ENCODE data around the gene DOCK2. TPM values are rescaled to one million over a fixed set of nuclear protein-coding genes. Genes with fewer than 3 reads are reported as not detected.
"Not testable (repeated sequence)": the region's sequence is repeated elsewhere in the genome, so short reads cannot be mapped to it uniquely, and the experiment has no call there.

The DOCK2 gene
- total RNA-seq, 1 donor from 2014 or later = 11.5 TPM

DNA sequence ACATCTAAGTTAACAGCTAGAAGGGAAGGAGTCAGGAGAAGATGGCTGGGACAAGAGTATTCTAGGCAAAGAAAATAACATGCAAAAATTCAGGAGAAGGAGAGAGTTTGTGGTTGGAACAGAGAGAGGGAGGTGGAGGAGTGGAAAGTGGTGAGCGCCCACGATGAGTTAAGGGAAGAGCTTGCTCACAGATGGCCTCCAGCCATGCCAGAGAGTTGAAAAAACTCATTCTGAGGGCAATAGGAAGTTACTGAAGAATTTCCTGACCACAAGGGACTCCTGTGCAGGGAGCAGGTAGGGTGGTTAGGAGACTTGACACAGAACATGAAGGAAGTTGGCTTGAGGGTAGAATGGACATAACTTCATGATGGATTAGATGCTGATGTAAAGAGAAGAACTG, 159.7 kb downstream of the DOCK2 start:
- DNase-seq = no peak

- no peak for DNase-seq
Observed at GRCh38 chr5:169797577-169797976, 160.5 kb downstream of the DOCK2 start.

GRCh38 chr5:169798438-169798837, 161.4 kb downstream of the DOCK2 start:
- DNase-seq = no peak

GRCh38 chr5:169798906-169799660, 162.0 kb downstream of the DOCK2 start:
- no peak for DNase-seq

DNA sequence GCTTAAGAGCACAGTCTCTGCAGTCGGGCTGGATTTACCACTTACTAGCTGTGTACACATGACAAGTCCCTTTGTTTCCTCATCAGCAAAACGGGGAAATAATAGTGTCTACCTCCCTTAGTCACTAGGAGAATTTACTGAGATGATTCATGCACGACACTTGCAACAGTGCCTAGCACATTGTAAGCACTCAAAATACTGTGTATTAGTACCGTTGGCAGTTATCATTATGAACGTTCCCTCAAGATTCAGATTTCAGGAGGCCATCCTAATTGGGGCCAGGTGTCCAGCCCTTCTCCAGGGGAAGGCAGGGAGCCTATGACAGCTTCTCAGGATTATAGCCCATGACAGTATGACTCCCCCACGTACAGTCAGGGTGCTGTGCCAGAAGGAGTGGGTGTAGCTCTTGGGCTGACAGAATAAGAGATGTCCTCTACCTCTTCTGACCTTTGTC, 164.3 kb downstream of the DOCK2 start:
- no peak for DNase-seq

GRCh38 chr5:169801781-169802180, 164.7 kb downstream of the DOCK2 start:
- no peak for DNase-seq

GRCh38 chr5:169803077-169803981, 166.3 kb downstream of the DOCK2 start:
- DNase-seq = no peak

- no peak for DNase-seq
Observed at GRCh38 chr5:169804861-169805260, 167.8 kb downstream of the DOCK2 start.

- no peak for DNase-seq
Observed at GRCh38 chr5:169805527-169805934, 168.5 kb downstream of the DOCK2 start.

DNA sequence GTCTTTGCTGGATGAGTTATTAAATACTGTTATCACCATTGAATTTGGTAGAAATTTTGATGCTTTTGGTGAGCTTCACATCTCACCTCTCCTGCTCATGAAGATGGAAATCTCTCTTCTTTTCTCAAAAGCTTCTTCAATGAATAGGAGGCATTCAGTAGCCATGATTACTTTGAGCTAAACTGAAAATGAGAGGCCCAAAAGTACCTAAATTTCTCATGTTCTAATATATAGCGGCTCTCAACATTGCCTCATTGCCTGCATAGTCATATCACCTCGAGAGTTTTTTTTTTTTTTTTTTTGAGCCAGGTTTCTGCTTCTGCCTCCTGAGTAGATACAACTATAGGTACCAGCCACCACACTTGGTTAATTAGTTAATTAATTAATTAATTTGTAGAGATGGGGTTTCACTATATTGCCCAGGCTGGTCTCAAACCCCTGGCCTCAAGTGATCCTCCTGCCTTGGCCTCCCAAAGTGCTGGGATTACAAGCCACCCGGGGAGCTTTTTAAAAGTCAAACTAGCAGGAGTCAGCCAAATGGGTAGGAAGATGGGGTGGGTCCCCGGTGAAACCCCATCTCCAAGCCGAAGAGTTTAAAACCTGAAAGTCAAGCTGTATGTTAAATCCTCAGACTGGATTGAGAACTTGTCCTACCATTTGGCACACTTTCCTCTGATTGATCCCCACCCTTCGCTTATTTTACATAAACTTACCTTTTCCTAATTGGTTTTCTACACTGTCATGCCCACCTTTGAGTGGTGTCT, 169.0 kb downstream of the DOCK2 start:
- DNase-seq = no peak

DNA sequence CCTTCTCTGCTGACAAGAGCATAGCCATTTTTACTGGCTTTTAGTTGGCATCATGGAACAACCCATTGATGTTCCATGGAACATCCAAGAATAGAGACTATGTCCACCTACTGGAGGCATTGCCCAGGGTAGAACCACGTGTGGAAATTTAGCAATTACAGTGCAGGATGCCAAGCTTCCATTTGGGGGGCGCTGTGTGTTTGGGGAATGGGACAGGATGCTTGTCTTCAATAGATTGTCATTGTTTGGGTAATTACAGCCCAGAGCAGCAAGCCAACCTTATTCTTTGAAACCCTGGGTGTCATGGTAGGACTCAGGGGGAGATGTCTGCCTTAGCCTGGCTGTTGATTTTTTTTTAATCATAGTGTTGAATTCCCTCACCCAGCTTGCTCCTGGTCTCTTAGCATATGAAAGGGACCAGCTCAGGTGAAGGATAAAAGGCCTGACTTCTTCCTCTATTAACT, 171.1 kb downstream of the DOCK2 start:
- no peak for DNase-seq

GRCh38 chr5:169808880-169809279, 171.8 kb downstream of the DOCK2 start:
- not testable (repeated sequence) for DNase-seq

- no peak for DNase-seq
Observed at GRCh38 chr5:169809281-169809680, 172.2 kb downstream of the DOCK2 start.

GRCh38 chr5:169810524-169810923, 173.4 kb downstream of the DOCK2 start:
- DNase-seq = no peak

DNA sequence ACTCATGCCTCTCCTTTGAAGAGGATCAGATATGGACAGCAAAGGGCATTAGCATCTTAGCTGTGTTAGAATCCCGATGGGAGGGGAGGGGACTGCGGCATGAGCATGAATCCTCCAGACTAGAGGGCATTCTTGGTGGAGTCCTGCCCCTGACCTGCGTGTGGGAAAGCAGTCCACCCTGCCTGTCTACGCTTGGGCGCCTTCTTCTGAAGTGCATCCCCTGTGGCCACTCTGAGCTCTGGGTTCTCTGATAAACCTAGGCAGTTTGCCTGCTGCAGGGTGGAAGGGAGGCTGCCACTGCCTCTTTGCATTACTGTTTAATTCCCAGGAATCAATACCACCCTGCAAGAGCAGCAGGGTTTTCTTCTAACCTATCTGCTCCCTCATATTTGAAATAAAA, 173.9 kb downstream of the DOCK2 start:
- DNase-seq = no peak

GRCh38 chr5:169811680-169812079, 174.6 kb downstream of the DOCK2 start:
- DNase-seq = no peak

GRCh38 chr5:169812786-169813185, 175.7 kb downstream of the DOCK2 start:
- DNase-seq = no peak

DNA sequence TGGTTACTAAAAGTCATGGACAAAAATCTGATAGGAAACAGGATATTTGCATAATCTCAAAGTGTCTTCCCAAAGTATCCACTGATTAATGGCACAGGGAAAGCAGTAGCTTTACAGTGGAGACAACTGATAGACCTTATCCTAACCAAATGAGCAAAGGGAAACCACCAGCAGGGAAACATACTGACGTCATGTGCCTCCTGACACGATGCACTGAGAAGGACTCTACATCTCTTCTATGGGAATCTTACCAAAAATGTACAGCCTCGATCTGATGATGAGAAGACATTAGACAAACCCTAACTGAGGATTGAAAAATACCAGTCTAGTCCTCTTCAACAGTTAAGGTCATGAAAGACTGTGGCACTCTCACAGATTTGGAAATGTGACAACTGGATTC, 177.0 kb downstream of the DOCK2 start:
- DNase-seq = no peak

DNA sequence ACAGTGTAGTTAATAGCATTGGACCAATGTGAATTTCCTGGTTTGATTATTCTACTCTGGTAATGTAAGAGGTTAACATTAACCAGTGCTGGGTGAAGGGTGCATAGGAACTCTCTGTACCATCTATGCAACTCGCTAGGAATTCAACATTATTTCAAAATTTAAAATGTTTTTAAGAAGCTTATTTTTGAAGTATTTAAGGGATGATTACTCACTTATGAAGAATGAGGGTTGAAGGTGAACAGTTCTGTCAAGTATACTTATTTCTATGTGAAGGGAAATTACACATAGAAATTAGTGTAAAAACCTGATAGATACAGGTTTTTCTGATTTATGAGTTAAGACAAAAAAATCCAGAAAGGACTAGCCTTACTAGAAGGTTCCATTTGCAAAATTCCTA, 177.4 kb downstream of the DOCK2 start:
- DNase-seq = no peak

GRCh38 chr5:169817031-169817430, 180.0 kb downstream of the DOCK2 start:
- no peak for DNase-seq

- DNase-seq = no peak
Observed at GRCh38 chr5:169826618-169827017, 189.5 kb downstream of the DOCK2 start.

GRCh38 chr5:169827769-169828168, 190.7 kb downstream of the DOCK2 start:
- DNase-seq = no peak

DNA sequence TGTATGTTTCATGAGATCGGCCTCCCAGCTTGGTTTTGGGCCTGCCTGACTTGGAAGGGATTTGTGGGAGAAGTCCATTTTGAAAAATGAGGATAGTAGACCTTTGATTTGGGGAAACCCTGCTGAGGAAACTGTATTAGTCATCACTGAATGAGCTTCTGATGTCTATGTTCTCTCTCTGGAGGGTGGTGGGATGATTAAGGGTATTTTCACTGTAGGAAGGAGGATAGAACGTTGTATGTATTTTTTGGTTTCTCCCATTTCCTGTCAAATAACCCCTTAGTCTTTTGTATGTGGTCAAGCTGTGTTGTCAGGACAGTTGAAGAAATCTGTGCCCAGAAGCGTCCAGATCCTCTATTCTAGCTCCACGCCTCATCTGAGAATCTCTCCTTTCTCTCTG, 191.3 kb downstream of the DOCK2 start:
- no peak for DNase-seq
